ENCODE results near the gene SFT2D2. TPM values are rescaled to one million over a fixed set of nuclear protein-coding genes. Genes with fewer than 3 reads are reported as not detected.
"Not testable (repeated sequence)": the region's sequence is repeated elsewhere in the genome, so short reads cannot be mapped to it uniquely, and the experiment has no call there.

The SFT2D2 gene
- polyA plus RNA-seq (2012; ENCODE audit: low read depth, missing spikeins) = 6.4 TPM

DNA sequence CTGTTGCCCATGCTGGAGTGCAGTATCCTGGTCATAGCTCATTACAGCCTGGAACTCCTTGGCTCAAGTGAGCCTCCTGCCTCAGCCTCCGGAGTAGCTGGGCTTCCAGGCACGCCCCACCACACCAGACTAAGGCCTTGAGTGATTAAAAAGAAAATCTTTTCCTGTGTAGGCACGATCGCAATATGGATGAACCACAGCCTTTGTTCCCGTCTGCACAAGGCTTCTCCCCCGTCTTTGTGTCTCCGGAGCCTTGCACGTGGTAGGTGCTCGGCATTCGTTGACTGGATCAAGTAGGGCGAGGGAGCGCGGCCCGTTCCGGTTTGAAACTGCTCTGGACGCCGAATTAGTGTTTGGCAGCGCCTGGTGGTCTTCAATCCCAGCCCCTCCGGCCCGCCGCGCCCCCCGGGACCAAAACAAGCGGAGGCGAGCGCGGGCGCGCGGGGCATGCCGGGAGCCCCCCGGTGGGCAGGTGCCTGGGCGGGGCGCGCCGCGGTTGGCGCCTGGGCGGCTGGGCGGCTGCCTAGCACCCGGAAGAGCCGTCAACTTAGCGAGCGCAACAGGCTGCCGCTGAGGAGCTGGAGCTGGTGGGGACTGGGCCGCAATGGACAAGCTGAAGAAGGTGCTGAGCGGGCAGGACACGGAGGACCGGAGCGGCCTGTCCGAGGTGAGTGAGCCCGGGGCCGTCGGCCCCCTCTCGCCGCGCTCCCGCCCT, at the start of gene SFT2D2:
Gene SFT2D2, plus strand, starts transcription at position 529 of the 715 bp plus-strand sequence. Its CDS starts 76 bp downstream, at position 605.
- TF ChIP-seq SPI1 (IDR thresholded peaks at IDR 0.05; ENCODE audit: low read depth, low read length) (no peak), POLR2A (IDR thresholded peaks at IDR 0.05; ENCODE audit: low read depth, low read length) (peak; percentile 89), POLR2AphosphoS5 (IDR thresholded peaks at IDR 0.05; ENCODE audit: low read depth, low read length) (peak; percentile 95), TAF1 (IDR thresholded peaks at IDR 0.05; ENCODE audit: low read depth, low read length) (peak; percentile 84; the same call in 1 of the 2 replicates), PAX5 (IDR thresholded peaks at IDR 0.05; ENCODE audit: insufficient read depth, low read length, severe bottlenecking) (no peak), POU2F2 (IDR thresholded peaks at IDR 0.05; ENCODE audit: low read depth, low read length) (peak; percentile 69; the same call in 1 of the 2 replicates)
- peak; percentile 90 for FAIRE-seq
- peak; percentile 83 for DNase-seq (ENCODE audit: insufficient read length, low spot score)

DNA sequence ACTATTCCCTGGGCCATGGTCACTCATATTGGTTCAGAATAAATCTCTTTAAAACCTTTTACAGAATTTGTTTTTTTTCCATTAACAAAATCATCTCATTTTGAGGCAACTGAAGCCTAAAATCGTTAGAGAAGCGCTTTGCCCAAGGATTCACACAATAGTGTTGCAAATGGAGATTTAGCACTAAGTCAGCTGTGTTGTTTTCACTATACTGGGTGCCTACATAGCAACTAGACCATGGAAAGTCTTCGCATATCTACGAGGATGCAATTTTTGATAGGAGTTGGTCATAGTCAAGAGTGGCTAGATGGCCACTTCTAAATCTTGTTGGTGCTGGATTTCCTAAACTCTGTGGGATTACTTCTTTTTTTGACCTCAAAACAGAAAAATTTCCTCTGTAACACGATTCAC, 47.6 kb upstream of the SFT2D2 start:
- TF ChIP-seq POLR2A (IDR thresholded peaks at IDR 0.05; ENCODE audit: low read depth, low read length) = no peak
- no peak for TF ChIP-seq PAX5 (IDR thresholded peaks at IDR 0.05; ENCODE audit: insufficient read depth, low read length, severe bottlenecking)
- TF ChIP-seq SPI1 (IDR thresholded peaks at IDR 0.05; ENCODE audit: low read depth, low read length) = no peak
- no peak for TF ChIP-seq TAF1 (IDR thresholded peaks at IDR 0.05; ENCODE audit: low read depth, low read length)
- no peak for TF ChIP-seq POU2F2 (IDR thresholded peaks at IDR 0.05; ENCODE audit: low read depth, low read length)
- TF ChIP-seq POLR2AphosphoS5 (IDR thresholded peaks at IDR 0.05; ENCODE audit: low read depth, low read length) = no peak
- no peak for FAIRE-seq
- DNase-seq (ENCODE audit: insufficient read length, low spot score) = no peak

- TF ChIP-seq TAF1 (IDR thresholded peaks at IDR 0.05; ENCODE audit: low read depth, low read length) = peak; percentile 38
- TF ChIP-seq POU2F2 (IDR thresholded peaks at IDR 0.05; ENCODE audit: low read depth, low read length) = no peak
- TF ChIP-seq SPI1 (IDR thresholded peaks at IDR 0.05; ENCODE audit: low read depth, low read length) = 0 out of 2 replicates have a peak, but pooled peaks have one; percentile 11
- TF ChIP-seq PAX5 (IDR thresholded peaks at IDR 0.05; ENCODE audit: insufficient read depth, low read length, severe bottlenecking) = peak; percentile 36
- TF ChIP-seq POLR2AphosphoS5 (IDR thresholded peaks at IDR 0.05; ENCODE audit: low read depth, low read length) = no peak; the same call in none of the 2 replicates
- peak; percentile 77 for TF ChIP-seq POLR2A (IDR thresholded peaks at IDR 0.05; ENCODE audit: low read depth, low read length)
- DNase-seq (ENCODE audit: insufficient read length, low spot score) (peak; percentile 72), FAIRE-seq (peak; percentile 92)
These were observed 47.0 kb upstream of the SFT2D2 start, which contains the start of gene TIPRL for GRCh38 chr1:168178638-168179437. Gene TIPRL (plus strand): TSS chr1:168178962. CDS start chr1:168179078, 116 bp downstream.

GRCh38 chr1:168179438-168180147, 46.2 kb upstream of the SFT2D2 start:
- TF ChIP-seq TAF1 (IDR thresholded peaks at IDR 0.05; ENCODE audit: low read depth, low read length) = no peak
- no peak; the same call in 1 of the 2 replicates for TF ChIP-seq POLR2A (IDR thresholded peaks at IDR 0.05; ENCODE audit: low read depth, low read length)
- no peak for TF ChIP-seq SPI1 (IDR thresholded peaks at IDR 0.05; ENCODE audit: low read depth, low read length)
- no peak for TF ChIP-seq POLR2AphosphoS5 (IDR thresholded peaks at IDR 0.05; ENCODE audit: low read depth, low read length)
- no peak for TF ChIP-seq POU2F2 (IDR thresholded peaks at IDR 0.05; ENCODE audit: low read depth, low read length)
- no peak for TF ChIP-seq PAX5 (IDR thresholded peaks at IDR 0.05; ENCODE audit: insufficient read depth, low read length, severe bottlenecking)
- DNase-seq (ENCODE audit: insufficient read length, low spot score) = no peak
- no peak for FAIRE-seq

DNA sequence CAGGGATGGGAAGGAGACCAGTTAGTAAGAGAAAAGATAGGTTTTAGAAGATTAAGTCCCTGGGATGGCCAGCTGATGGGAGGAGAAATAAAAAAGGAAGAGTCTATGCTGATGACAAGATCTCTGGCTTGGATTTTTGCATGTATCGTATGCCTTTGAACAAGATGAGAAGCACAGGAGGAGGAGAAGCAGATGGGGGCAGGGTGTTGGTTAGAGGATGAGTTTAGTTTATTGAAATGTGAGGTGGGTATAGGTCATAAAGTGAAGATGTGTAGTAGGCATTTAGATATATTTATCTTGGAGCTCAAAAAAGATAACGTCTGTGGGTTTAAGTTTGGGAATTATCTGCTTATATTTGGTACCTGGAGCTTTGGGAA, 45.7 kb upstream of the SFT2D2 start:
- TF ChIP-seq POU2F2 (IDR thresholded peaks at IDR 0.05; ENCODE audit: low read depth, low read length) = no peak
- no peak for TF ChIP-seq SPI1 (IDR thresholded peaks at IDR 0.05; ENCODE audit: low read depth, low read length)
- TF ChIP-seq POLR2AphosphoS5 (IDR thresholded peaks at IDR 0.05; ENCODE audit: low read depth, low read length) = no peak
- no peak for TF ChIP-seq TAF1 (IDR thresholded peaks at IDR 0.05; ENCODE audit: low read depth, low read length)
- TF ChIP-seq POLR2A (IDR thresholded peaks at IDR 0.05; ENCODE audit: low read depth, low read length) = no peak
- no peak for TF ChIP-seq PAX5 (IDR thresholded peaks at IDR 0.05; ENCODE audit: insufficient read depth, low read length, severe bottlenecking)
- no peak for FAIRE-seq
- no peak for DNase-seq (ENCODE audit: insufficient read length, low spot score)

DNA sequence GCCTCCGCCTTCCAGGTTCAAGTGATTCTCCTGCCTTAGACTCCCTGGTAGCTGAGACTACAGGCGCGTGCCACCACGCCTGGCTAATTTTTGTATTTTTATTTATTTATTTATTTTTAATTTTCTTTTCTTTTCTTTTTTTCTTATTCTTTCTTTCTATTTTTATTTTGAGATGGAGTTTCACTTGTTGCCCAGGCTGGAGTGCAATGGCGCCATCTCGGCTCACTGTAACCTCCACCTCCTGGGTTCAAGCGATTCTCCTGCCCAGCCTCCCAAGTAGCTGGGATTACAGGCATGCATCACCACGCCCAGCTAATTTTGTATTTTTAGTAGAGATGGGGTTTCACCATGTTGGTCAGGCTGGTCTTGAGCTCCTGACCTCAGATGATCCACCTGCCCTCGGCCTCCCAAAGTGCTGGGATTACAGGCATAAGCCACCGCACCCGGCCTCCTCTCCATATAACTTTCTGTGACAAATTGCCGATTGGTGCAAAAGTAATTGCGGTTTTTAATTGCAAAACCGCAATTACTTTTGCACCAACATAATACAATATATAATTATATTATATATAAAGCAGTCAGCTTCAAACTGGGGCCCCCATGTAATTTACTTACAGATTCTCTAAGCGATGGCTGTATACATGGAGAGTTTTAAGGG, 44.6 kb upstream of the SFT2D2 start:
- not testable (repeated sequence) for FAIRE-seq; DNase-seq (ENCODE audit: insufficient read length, low spot score)

DNA sequence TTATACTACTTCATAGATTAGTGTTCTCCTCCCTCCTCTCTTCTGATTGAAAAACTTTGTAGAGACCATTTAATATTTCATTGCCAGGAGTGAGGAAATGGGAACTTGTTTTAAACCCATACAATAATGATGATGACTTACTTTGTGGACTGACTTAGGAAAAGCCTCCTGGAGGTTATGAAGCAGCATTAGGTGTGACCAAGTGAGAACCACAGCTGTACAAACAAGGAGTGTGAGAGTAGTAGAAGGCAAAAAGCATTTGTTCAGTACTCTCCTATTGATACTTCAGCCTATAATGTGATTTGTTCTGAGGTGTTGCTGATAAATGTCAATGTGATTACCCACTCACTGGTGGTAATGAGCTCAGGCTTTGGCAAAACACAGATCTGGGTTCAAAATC, 38.6 kb upstream of the SFT2D2 start:
- DNase-seq (ENCODE audit: insufficient read length, low spot score) = no peak
- FAIRE-seq = no peak
- no peak for TF ChIP-seq POU2F2 (IDR thresholded peaks at IDR 0.05; ENCODE audit: low read depth, low read length)
- TF ChIP-seq TAF1 (IDR thresholded peaks at IDR 0.05; ENCODE audit: low read depth, low read length) = no peak
- no peak for TF ChIP-seq PAX5 (IDR thresholded peaks at IDR 0.05; ENCODE audit: insufficient read depth, low read length, severe bottlenecking)
- TF ChIP-seq POLR2A (IDR thresholded peaks at IDR 0.05; ENCODE audit: low read depth, low read length) = no peak
- TF ChIP-seq SPI1 (IDR thresholded peaks at IDR 0.05; ENCODE audit: low read depth, low read length) = no peak
- no peak for TF ChIP-seq POLR2AphosphoS5 (IDR thresholded peaks at IDR 0.05; ENCODE audit: low read depth, low read length)

- FAIRE-seq = no peak
- no peak for DNase-seq (ENCODE audit: insufficient read length, low spot score)
- TF ChIP-seq PAX5 (IDR thresholded peaks at IDR 0.05; ENCODE audit: insufficient read depth, low read length, severe bottlenecking) (no peak), POLR2AphosphoS5 (IDR thresholded peaks at IDR 0.05; ENCODE audit: low read depth, low read length) (no peak), TAF1 (IDR thresholded peaks at IDR 0.05; ENCODE audit: low read depth, low read length) (no peak), POLR2A (IDR thresholded peaks at IDR 0.05; ENCODE audit: low read depth, low read length) (no peak), POU2F2 (IDR thresholded peaks at IDR 0.05; ENCODE audit: low read depth, low read length) (no peak), SPI1 (IDR thresholded peaks at IDR 0.05; ENCODE audit: low read depth, low read length) (no peak)
These were observed 35.4 kb upstream of the SFT2D2 start for GRCh38 chr1:168190403-168190802.
